MM.1S (cell line): ENCODE data around the gene KCTD10.

ENCODE experiments used
- EZH2phosphoT487 ChIP-seq: fragments of 300-600 bp; sonication (generic); IDR thresholded peaks from 2 replicates; pipeline ENCODE4 v1.6.1; 2018; ENCODE audit warnings: antibody characterized with exemption, low read length
- TF ChIP-seq, protein P1 (sequence below): fragments of 300-600 bp; sonication (generic); IDR thresholded peaks from 2 replicates; pipeline ENCODE4 v1.5.1; 2016; ENCODE audit warnings: antibody characterized with exemption, low read length, mixed read lengths

- TF ChIP-seq, protein P1, sequence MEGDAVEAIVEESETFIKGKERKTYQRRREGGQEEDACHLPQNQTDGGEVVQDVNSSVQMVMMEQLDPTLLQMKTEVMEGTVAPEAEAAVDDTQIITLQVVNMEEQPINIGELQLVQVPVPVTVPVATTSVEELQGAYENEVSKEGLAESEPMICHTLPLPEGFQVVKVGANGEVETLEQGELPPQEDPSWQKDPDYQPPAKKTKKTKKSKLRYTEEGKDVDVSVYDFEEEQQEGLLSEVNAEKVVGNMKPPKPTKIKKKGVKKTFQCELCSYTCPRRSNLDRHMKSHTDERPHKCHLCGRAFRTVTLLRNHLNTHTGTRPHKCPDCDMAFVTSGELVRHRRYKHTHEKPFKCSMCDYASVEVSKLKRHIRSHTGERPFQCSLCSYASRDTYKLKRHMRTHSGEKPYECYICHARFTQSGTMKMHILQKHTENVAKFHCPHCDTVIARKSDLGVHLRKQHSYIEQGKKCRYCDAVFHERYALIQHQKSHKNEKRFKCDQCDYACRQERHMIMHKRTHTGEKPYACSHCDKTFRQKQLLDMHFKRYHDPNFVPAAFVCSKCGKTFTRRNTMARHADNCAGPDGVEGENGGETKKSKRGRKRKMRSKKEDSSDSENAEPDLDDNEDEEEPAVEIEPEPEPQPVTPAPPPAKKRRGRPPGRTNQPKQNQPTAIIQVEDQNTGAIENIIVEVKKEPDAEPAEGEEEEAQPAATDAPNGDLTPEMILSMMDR = no peak
- no peak for TF ChIP-seq EZH2phosphoT487
These were observed 15.3 kb upstream of the KCTD10 start for GRCh38 chr12:109492371-109492770.
